ENCODE results near the gene DENND5A. TPM values are rescaled to one million over a fixed set of nuclear protein-coding genes. Genes with fewer than 3 reads are reported as not detected.
"Not testable (repeated sequence)": the region's sequence is repeated elsewhere in the genome, so short reads cannot be mapped to it uniquely, and the experiment has no call there.

The DENND5A gene
- total RNA-seq, 2 experiments from 2014 or later = 40.6 to 44.3 TPM

DNA sequence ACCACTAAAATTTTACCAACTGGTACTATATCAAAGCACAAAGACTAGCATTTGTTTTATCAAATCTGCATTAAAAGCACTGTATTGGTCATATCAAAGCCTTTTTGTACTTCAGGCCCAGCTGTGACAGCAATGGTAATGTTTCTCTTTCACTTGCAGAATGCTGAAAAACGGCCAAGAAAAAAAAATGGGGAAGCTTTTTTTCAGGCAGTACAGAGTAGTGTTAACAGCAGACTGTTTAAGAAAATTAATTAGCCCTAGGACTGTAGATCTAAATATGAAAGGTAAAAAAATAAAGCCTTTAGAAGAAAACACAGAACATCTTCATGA is 33.3 kb downstream of the DENND5A start:
- Mint-ChIP-seq H3K36me3 (ENCODE audit: low read depth) (peaks cover 10% of the 10 kb centered on the region), H3K4me3 (peak overlapping the region; percentile 72), H3K4me1 (ENCODE audit: low read depth) (peaks cover 52% of the 10 kb centered on the region), H3K27me3 (no peaks in the 10 kb centered on the region), H3K27ac (peak overlapping the region; percentile 82), H3K9me3 (peaks cover 12% of the 10 kb centered on the region)
- intact Hi-C loops (cut with micrococcal nuclease) = no loop called here
- ATAC-seq (peak; percentile 42), DNase-seq (no peak)
- POLR2A ChIA-PET = interaction anchor here (0.8 to 1.8 kb wide), 6 partner anchors 12 to 320 kb away, joined by 3 to 7 read pairs (median 5); partner anchors contain the start of genes DENND5A and ZNF143
- TF ChIP-seq, protein P1, sequence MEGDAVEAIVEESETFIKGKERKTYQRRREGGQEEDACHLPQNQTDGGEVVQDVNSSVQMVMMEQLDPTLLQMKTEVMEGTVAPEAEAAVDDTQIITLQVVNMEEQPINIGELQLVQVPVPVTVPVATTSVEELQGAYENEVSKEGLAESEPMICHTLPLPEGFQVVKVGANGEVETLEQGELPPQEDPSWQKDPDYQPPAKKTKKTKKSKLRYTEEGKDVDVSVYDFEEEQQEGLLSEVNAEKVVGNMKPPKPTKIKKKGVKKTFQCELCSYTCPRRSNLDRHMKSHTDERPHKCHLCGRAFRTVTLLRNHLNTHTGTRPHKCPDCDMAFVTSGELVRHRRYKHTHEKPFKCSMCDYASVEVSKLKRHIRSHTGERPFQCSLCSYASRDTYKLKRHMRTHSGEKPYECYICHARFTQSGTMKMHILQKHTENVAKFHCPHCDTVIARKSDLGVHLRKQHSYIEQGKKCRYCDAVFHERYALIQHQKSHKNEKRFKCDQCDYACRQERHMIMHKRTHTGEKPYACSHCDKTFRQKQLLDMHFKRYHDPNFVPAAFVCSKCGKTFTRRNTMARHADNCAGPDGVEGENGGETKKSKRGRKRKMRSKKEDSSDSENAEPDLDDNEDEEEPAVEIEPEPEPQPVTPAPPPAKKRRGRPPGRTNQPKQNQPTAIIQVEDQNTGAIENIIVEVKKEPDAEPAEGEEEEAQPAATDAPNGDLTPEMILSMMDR (IDR thresholded peaks at IDR 0.05) = no peak
- CTCF ChIA-PET = interaction anchor here (0.7 to 0.8 kb wide), 2 partner anchors 21 to 275 kb away, joined by 3 read pairs; no protein-coding TSS in a partner anchor

DNA sequence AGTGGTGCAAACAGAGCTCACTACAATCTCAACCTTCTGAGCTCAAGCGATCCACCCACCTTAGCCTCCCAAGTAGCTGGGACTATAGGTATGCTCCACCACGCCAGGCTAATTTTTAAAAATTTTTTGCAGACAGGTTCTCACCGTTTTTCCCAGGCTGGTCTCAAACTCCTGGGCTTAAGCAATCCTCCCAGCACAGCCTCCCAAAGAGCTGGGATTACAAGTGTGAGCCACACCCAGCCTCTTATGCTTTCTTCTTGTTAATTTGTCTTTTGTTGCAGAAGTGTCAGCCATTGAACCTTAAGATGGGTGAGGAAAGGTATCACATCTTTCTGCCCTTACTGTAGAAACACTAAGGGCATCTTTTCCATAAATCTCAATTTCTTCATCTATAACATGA is 34.9 kb downstream of the DENND5A start:
- ATAC-seq = no peak
- DNase-seq = no peak
- POLR2A ChIA-PET = no interaction called here
- Mint-ChIP-seq H3K27ac (no peak overlapping the region), H3K36me3 (ENCODE audit: low read depth) (peaks cover 10% of the 10 kb centered on the region), H3K27me3 (no peaks in the 10 kb centered on the region), H3K4me1 (ENCODE audit: low read depth) (peaks cover 49% of the 10 kb centered on the region), H3K4me3 (peak overlapping the region; percentile 44), H3K9me3 (peaks cover 9% of the 10 kb centered on the region)
- CTCF ChIA-PET = no interaction called here
- intact Hi-C loops (cut with micrococcal nuclease) = no loop called here
- TF ChIP-seq, protein P1 (IDR thresholded peaks at IDR 0.05) = no peak

DNA sequence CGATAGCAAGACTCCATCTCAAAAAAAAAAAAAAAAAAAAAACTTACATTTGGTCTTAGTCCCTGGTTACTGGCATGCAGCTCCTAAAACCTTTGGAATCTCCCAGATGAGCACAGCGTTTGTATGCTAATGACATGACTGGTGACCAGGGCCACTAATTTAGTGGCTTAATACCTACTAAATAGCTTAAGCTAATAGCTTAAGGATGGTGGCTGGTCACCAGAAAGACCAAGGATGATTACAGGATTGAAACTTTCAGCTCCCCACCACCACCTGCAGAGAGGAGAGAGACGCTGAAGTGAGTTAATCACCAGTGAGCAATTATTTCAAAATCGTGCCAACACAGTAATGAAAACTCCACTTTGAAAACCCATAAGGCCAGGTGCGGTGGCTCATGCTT is 37.1 kb downstream of the DENND5A start:
- no peak for ATAC-seq
- no peak overlapping the region for H3K4me3 Mint-ChIP-seq
- H3K27ac Mint-ChIP-seq = no peak overlapping the region
- H3K36me3 Mint-ChIP-seq (ENCODE audit: low read depth) = no peaks in the 10 kb centered on the region
- peaks cover 40% of the 10 kb centered on the region for H3K4me1 Mint-ChIP-seq (ENCODE audit: low read depth)
- DNase-seq = no peak
- CTCF ChIA-PET = no interaction called here
- H3K27me3 Mint-ChIP-seq = no peaks in the 10 kb centered on the region
- TF ChIP-seq, protein P1 (IDR thresholded peaks at IDR 0.05) = no peak
- POLR2A ChIA-PET = no interaction called here
- intact Hi-C loops (cut with micrococcal nuclease) = no loop called here
- no peaks in the 10 kb centered on the region for H3K9me3 Mint-ChIP-seq

DNA sequence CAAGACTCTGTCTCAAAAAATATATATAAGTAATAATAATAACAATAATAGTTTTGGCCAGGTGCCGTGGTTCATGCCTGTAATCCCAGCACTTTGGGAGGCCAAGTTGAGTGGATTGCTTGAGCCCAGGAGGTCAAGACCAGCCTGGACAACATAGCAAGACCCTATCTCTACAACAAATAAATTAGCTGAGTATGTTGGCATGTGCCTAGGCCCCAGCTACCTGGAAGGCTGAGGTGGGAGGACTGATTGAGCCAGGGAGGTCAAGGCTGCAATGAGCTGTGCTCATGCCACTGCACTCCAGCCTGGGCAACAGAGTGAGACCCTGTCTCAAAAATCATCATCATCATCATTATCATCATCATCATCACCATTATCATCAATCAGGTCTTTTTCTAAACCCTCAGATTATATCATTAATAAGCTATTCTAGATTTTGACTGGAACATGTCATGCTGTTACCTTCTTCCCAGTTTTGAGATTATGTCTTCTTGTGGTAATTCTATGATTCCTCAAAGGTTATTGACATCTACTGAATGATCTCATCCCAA is 39.3 kb downstream of the DENND5A start:
- DNase-seq = no peak
- no peak for ATAC-seq
- Mint-ChIP-seq H3K27me3 (no peaks in the 10 kb centered on the region), H3K27ac (no peak overlapping the region), H3K4me3 (no peak overlapping the region), H3K36me3 (ENCODE audit: low read depth) (no peaks in the 10 kb centered on the region), H3K9me3 (no peaks in the 10 kb centered on the region), H3K4me1 (ENCODE audit: low read depth) (peaks cover 23% of the 10 kb centered on the region)
- ChIA-PET CTCF (interaction anchor here (1.3 kb wide), 1 partner anchor 281 kb away, joined by 3 read pairs; no protein-coding TSS in a partner anchor), POLR2A (interaction anchor here (1.2 kb wide), 1 partner anchor 28 kb away, joined by 4 read pairs; no protein-coding TSS in a partner anchor)
- TF ChIP-seq, protein P1 (IDR thresholded peaks at IDR 0.05) = no peak
- intact Hi-C loops (cut with micrococcal nuclease) = no loop called here

DNA sequence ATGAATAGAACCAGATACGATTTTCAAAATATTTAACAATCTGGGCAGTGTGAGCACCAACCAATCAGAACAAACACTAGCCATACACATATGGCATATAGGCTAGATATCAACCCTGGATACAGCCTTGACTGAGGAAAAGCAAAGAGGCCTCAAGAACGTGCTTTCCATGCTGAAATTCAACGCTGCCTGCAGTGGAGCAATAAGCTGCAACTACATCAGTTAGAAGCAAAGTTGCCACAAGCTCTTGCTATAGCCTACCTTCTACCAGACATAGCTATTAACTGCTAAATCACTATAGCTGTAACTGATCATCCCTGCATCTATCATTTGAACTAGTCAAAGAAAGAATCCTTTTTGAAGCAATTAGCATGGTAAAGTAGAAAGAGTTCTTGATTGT is 42.5 kb downstream of the DENND5A start:
- POLR2A ChIA-PET = no interaction called here
- no peak overlapping the region for H3K27ac Mint-ChIP-seq
- DNase-seq = no peak
- intact Hi-C loops (cut with micrococcal nuclease) = no loop called here
- no peak overlapping the region for H3K4me3 Mint-ChIP-seq
- TF ChIP-seq, protein P1 (IDR thresholded peaks at IDR 0.05) = no peak
- CTCF ChIA-PET = interaction anchor here (1.1 kb wide), 1 partner anchor 284 kb away, joined by 3 read pairs; no protein-coding TSS in a partner anchor
- no peak for ATAC-seq
- H3K27me3 Mint-ChIP-seq = no peaks in the 10 kb centered on the region
- no peaks in the 10 kb centered on the region for H3K36me3 Mint-ChIP-seq (ENCODE audit: low read depth)
- no peaks in the 10 kb centered on the region for H3K9me3 Mint-ChIP-seq
- peaks cover 19% of the 10 kb centered on the region for H3K4me1 Mint-ChIP-seq (ENCODE audit: low read depth)

DNA sequence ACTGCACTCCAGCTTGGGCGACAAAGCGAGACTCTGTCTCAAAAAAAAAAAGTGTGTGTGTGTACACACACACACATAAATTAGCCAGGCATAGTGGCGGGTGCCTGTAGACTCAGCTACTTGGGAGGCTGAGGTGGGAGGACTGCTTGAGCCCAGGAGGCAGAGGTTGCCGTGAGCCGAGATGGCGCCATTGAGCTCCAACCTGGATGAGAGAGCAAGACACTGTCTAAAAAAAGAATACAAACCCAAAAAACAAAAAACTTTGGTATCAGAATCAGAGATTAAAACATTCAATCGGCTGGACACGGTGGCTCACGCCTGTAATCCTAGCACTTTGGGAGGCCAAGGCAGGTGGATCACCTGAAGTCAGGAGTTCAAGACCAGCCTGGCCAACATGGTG is 44.3 kb downstream of the DENND5A start:
- POLR2A ChIA-PET = interaction anchor here (1.0 kb wide), 1 partner anchor 57 kb away, joined by 3 read pairs; no protein-coding TSS in a partner anchor
- H3K36me3 Mint-ChIP-seq (ENCODE audit: low read depth); DNase-seq; H3K4me3 Mint-ChIP-seq; H3K27me3 Mint-ChIP-seq; intact Hi-C loops (cut with micrococcal nuclease); H3K9me3 Mint-ChIP-seq; ATAC-seq; H3K27ac Mint-ChIP-seq; CTCF ChIA-PET: not testable (repeated sequence)
- H3K4me1 Mint-ChIP-seq (ENCODE audit: low read depth) = peaks cover 17% of the 10 kb centered on the region

Measured in activated CD8-positive, alpha-beta T cell treated with anti-CD3 and anti-CD28 coated beads for 36 hours (primary cell).